ENCODE data around the gene PPAT.
"Not testable (repeated sequence)": the region's sequence is repeated elsewhere in the genome, so short reads cannot be mapped to it uniquely, and the experiment has no call there.

The PPAT gene

GRCh38 chr4:56464581-56464980 is 29.2 kb upstream of the PPAT start:
- Histone ChIP-seq H3K18ac (ENCODE audit: low read length) (no peak overlapping the region), H3K23ac (ENCODE audit: low read length) (no peak overlapping the region), H3K4ac (ENCODE audit: low read depth, low read length) (no peak overlapping the region), H4K5ac (ENCODE audit: low read length) (no peak overlapping the region), H3K79me1 (ENCODE audit: low read length) (peaks cover 11% of the 10 kb centered on the region), H3K79me2 (ENCODE audit: control insufficient read depth, insufficient read depth, low read length) (peaks cover 31% of the 10 kb centered on the region), H3K36me3 (ENCODE audit: control insufficient read depth, insufficient read depth, low read length) (peaks cover 6% of the 10 kb centered on the region), H3K27ac (ENCODE audit: low read depth, low read length) (no peak overlapping the region), H2BK120ac (ENCODE audit: low read depth, low read length) (no peak overlapping the region), H2BK5ac (ENCODE audit: low read length) (no peak overlapping the region), H4K8ac (ENCODE audit: low read depth, low read length) (no peak overlapping the region), H3K4me2 (ENCODE audit: low read length) (peak overlapping the region; percentile 4), H3K56ac (ENCODE audit: low read length) (no peak overlapping the region), H2AK5ac (ENCODE audit: low read length) (no peak overlapping the region), H3K4me3 (ENCODE audit: low read length) (no peak overlapping the region), H2BK15ac (replicated peaks; ENCODE audit: low read depth) (no peak overlapping the region), H3K4me1 (ENCODE audit: control insufficient read depth, low read depth, low read length) (peaks cover 2% of the 10 kb centered on the region), H3K9ac (ENCODE audit: low read length) (no peak overlapping the region), H3K27me3 (ENCODE audit: insufficient read depth, low read length, poor library complexity) (no peaks in the 10 kb centered on the region)
- no CpG with 5 or more reads among the region's 3 CpGs for WGBS (ENCODE audit: extremely low coverage, insufficient coverage, low lambda C conversion rate)
- DNase-seq, result no peak

GRCh38 chr4:56463711-56464110 is 28.3 kb upstream of the PPAT start:
- no CpG with 5 or more reads among the region's 5 CpGs for WGBS (ENCODE audit: extremely low coverage, insufficient coverage, low lambda C conversion rate)
- Histone ChIP-seq H3K4me1 (ENCODE audit: control insufficient read depth, low read depth, low read length) (peaks cover 2% of the 10 kb centered on the region), H3K4me3 (ENCODE audit: low read length) (no peak overlapping the region), H2BK5ac (ENCODE audit: low read length) (no peak overlapping the region), H3K56ac (ENCODE audit: low read length) (no peak overlapping the region), H3K9ac (ENCODE audit: low read length) (no peak overlapping the region), H2AK5ac (ENCODE audit: low read length) (no peak overlapping the region), H3K4me2 (ENCODE audit: low read length) (no peak overlapping the region), H2BK15ac (replicated peaks; ENCODE audit: low read depth) (no peak overlapping the region), H4K8ac (ENCODE audit: low read depth, low read length) (no peak overlapping the region), H3K79me2 (ENCODE audit: control insufficient read depth, insufficient read depth, low read length) (peaks cover 24% of the 10 kb centered on the region), H3K27me3 (ENCODE audit: insufficient read depth, low read length, poor library complexity) (no peaks in the 10 kb centered on the region), H3K27ac (ENCODE audit: low read depth, low read length) (no peak overlapping the region), H4K5ac (ENCODE audit: low read length) (no peak overlapping the region), H3K36me3 (ENCODE audit: control insufficient read depth, insufficient read depth, low read length) (peaks cover 6% of the 10 kb centered on the region), H3K23ac (ENCODE audit: low read length) (no peak overlapping the region), H2BK120ac (ENCODE audit: low read depth, low read length) (no peak overlapping the region), H3K79me1 (ENCODE audit: low read length) (peaks cover 11% of the 10 kb centered on the region), H3K18ac (ENCODE audit: low read length) (no peak overlapping the region), H3K4ac (ENCODE audit: low read depth, low read length) (no peak overlapping the region)
- no peak for DNase-seq

DNA sequence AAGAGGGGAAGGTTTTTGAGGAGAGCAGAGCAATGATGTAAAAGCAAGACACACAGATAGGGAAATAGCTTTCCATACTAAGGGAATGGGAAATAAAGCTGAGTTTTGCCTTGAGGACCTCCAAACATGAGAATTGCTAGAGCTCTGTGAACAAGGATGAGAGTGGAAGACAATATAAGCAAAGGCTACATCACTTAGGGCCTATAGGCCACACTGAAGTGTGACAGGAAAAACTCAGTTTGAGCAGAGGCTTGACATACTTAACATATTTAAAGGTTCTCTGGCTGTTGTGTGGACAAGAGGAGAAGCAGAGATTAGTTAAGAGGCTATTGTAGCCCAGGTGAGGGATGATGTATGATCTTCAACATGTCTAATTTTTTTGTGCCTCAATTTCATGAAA is 26.7 kb upstream of the PPAT start:
- Histone ChIP-seq H3K36me3 (ENCODE audit: control insufficient read depth, insufficient read depth, low read length) (peaks cover 6% of the 10 kb centered on the region), H4K5ac (ENCODE audit: low read length) (no peak overlapping the region), H4K8ac (ENCODE audit: low read depth, low read length) (no peak overlapping the region)

GRCh38 chr4:56460085-56460484 is 24.7 kb upstream of the PPAT start:
- H3K27me3 ChIP-seq (ENCODE audit: insufficient read depth, low read length, poor library complexity), result no peaks in the 10 kb centered on the region
- no peaks in the 10 kb centered on the region for H3K4me1 ChIP-seq (ENCODE audit: control insufficient read depth, low read depth, low read length)
- H3K4me3 ChIP-seq (ENCODE audit: low read length), result no peak overlapping the region
- no peak overlapping the region for H3K9ac ChIP-seq (ENCODE audit: low read length)
- DNase-seq, result no peak
- H3K27ac ChIP-seq (ENCODE audit: low read depth, low read length), result no peak overlapping the region
- H3K23ac ChIP-seq (ENCODE audit: low read length), result no peak overlapping the region
- peaks cover 12% of the 10 kb centered on the region for H3K36me3 ChIP-seq (ENCODE audit: control insufficient read depth, insufficient read depth, low read length)
- H4K8ac ChIP-seq (ENCODE audit: low read depth, low read length), result no peak overlapping the region
- H3K4me2 ChIP-seq (ENCODE audit: low read length), result no peak overlapping the region
- no peak overlapping the region for H3K18ac ChIP-seq (ENCODE audit: low read length)
- H3K4ac ChIP-seq (ENCODE audit: low read depth, low read length), result no peak overlapping the region
- no CpG with 5 or more reads among the region's 3 CpGs for WGBS (ENCODE audit: extremely low coverage, insufficient coverage, low lambda C conversion rate)
- no peak overlapping the region for H2AK5ac ChIP-seq (ENCODE audit: low read length)
- H2BK120ac ChIP-seq (ENCODE audit: low read depth, low read length), result no peak overlapping the region
- no peaks in the 10 kb centered on the region for H3K79me2 ChIP-seq (ENCODE audit: control insufficient read depth, insufficient read depth, low read length)
- peaks cover 6% of the 10 kb centered on the region for H3K79me1 ChIP-seq (ENCODE audit: low read length)
- no peak overlapping the region for H3K56ac ChIP-seq (ENCODE audit: low read length)
- H2BK15ac ChIP-seq (replicated peaks; ENCODE audit: low read depth), result no peak overlapping the region
- H4K5ac ChIP-seq (ENCODE audit: low read length), result no peak overlapping the region
- no peak overlapping the region for H2BK5ac ChIP-seq (ENCODE audit: low read length)

More for the DNA sequence above, 26.7 kb upstream of the PPAT start:
- no peak overlapping the region for H3K4me3 ChIP-seq (ENCODE audit: low read length)
- H3K9ac ChIP-seq (ENCODE audit: low read length), result no peak overlapping the region
- no peak overlapping the region for H3K56ac ChIP-seq (ENCODE audit: low read length)
- no peak overlapping the region for H3K4ac ChIP-seq (ENCODE audit: low read depth, low read length)
- peaks cover 14% of the 10 kb centered on the region for H3K79me2 ChIP-seq (ENCODE audit: control insufficient read depth, insufficient read depth, low read length)
- no peak for DNase-seq
- H2BK15ac ChIP-seq (replicated peaks; ENCODE audit: low read depth), result no peak overlapping the region
- H3K79me1 ChIP-seq (ENCODE audit: low read length), result peaks cover 12% of the 10 kb centered on the region
- no peak overlapping the region for H3K4me2 ChIP-seq (ENCODE audit: low read length)
- H2AK5ac ChIP-seq (ENCODE audit: low read length), result no peak overlapping the region
- no peak overlapping the region for H3K23ac ChIP-seq (ENCODE audit: low read length)
- no peaks in the 10 kb centered on the region for H3K27me3 ChIP-seq (ENCODE audit: insufficient read depth, low read length, poor library complexity)
- H3K4me1 ChIP-seq (ENCODE audit: control insufficient read depth, low read depth, low read length), result peaks cover 2% of the 10 kb centered on the region
- no peak overlapping the region for H3K18ac ChIP-seq (ENCODE audit: low read length)
- no peak overlapping the region for H2BK120ac ChIP-seq (ENCODE audit: low read depth, low read length)
- no peak overlapping the region for H3K27ac ChIP-seq (ENCODE audit: low read depth, low read length)
- no peak overlapping the region for H2BK5ac ChIP-seq (ENCODE audit: low read length)

DNA sequence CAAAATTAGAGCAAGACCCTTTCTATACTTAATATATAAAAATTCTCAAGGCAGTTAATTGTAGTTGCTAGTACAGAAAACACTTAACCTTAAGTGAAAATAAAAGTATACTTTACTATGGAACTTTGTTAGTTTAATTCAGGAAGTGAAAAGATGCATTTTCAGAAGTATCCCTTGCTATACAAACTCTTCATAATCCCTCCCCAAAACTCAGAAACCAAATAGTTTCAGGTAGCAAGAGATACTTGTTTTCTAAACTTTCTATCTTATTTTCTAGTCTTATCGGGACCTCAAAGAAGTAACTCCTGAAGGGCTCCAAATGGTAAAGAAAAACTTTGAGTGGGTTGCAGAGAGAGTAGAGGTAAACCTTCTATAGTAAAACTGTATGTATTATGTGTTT is 14.9 kb upstream of the PPAT start:
- Histone ChIP-seq H3K4me2 (ENCODE audit: low read length) (no peak overlapping the region), H4K5ac (ENCODE audit: low read length) (no peak overlapping the region), H3K23ac (ENCODE audit: low read length) (no peak overlapping the region), H4K8ac (ENCODE audit: low read depth, low read length) (no peak overlapping the region), H2BK120ac (ENCODE audit: low read depth, low read length) (no peak overlapping the region), H3K27me3 (ENCODE audit: insufficient read depth, low read length, poor library complexity) (no peaks in the 10 kb centered on the region), H2BK15ac (replicated peaks; ENCODE audit: low read depth) (no peak overlapping the region), H3K4me3 (ENCODE audit: low read length) (no peak overlapping the region), H2BK5ac (ENCODE audit: low read length) (no peak overlapping the region), H3K9ac (ENCODE audit: low read length) (no peak overlapping the region), H3K4ac (ENCODE audit: low read depth, low read length) (no peak overlapping the region), H2AK5ac (ENCODE audit: low read length) (no peak overlapping the region), H3K79me2 (ENCODE audit: control insufficient read depth, insufficient read depth, low read length) (peaks cover 2% of the 10 kb centered on the region), H3K56ac (ENCODE audit: low read length) (no peak overlapping the region), H3K4me1 (ENCODE audit: control insufficient read depth, low read depth, low read length) (no peaks in the 10 kb centered on the region), H3K27ac (ENCODE audit: low read depth, low read length) (no peak overlapping the region), H3K79me1 (ENCODE audit: low read length) (no peaks in the 10 kb centered on the region), H3K18ac (ENCODE audit: low read length) (no peak overlapping the region), H3K36me3 (ENCODE audit: control insufficient read depth, insufficient read depth, low read length) (peaks cover 5% of the 10 kb centered on the region)
- DNase-seq, result no peak
- WGBS (ENCODE audit: extremely low coverage, insufficient coverage, low lambda C conversion rate), result no CpG with 5 or more reads among the region's 1 CpG

DNA sequence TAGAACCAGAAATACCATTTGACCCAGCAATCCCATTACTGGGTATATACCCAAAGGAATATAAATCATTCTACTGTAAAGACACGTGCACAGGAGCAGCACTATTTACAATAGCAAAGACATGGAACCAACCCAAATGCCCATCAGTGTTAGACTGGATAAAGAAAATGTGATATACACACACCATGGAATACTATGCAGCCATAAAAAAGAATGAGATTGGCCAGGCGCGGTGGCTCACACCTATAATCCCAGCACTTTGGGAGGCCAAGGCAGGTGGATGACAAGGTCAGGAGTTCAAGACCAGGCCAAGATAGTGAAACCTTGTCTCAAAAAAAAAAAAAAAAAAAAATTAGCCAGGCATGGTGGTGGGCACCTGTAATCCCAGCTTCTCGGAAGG is 14.1 kb upstream of the PPAT start:
- H2BK15ac ChIP-seq (replicated peaks; ENCODE audit: low read depth); H3K4me3 ChIP-seq (ENCODE audit: low read length); H4K8ac ChIP-seq (ENCODE audit: low read depth, low read length); H4K5ac ChIP-seq (ENCODE audit: low read length); H3K4ac ChIP-seq (ENCODE audit: low read depth, low read length); H3K56ac ChIP-seq (ENCODE audit: low read length); H2BK120ac ChIP-seq (ENCODE audit: low read depth, low read length); H3K23ac ChIP-seq (ENCODE audit: low read length); H3K9ac ChIP-seq (ENCODE audit: low read length); H3K79me2 ChIP-seq (ENCODE audit: control insufficient read depth, insufficient read depth, low read length); H3K79me1 ChIP-seq (ENCODE audit: low read length); H2BK5ac ChIP-seq (ENCODE audit: low read length); H2AK5ac ChIP-seq (ENCODE audit: low read length); H3K27me3 ChIP-seq (ENCODE audit: insufficient read depth, low read length, poor library complexity); H3K4me1 ChIP-seq (ENCODE audit: control insufficient read depth, low read depth, low read length); H3K18ac ChIP-seq (ENCODE audit: low read length); H3K27ac ChIP-seq (ENCODE audit: low read depth, low read length); H3K4me2 ChIP-seq (ENCODE audit: low read length); DNase-seq; H3K36me3 ChIP-seq (ENCODE audit: control insufficient read depth, insufficient read depth, low read length): not testable (repeated sequence)
- no CpG with 5 or more reads among the region's 4 CpGs for WGBS (ENCODE audit: extremely low coverage, insufficient coverage, low lambda C conversion rate)
